Measurements from ENCODE around the gene PGBD5.

Gene PGBD5

GRCh38 chr1:230415405-230416132 is 10.6 kb downstream of the PGBD5 start:
- Histone ChIP-seq H3K9me3 (ENCODE audit: insufficient read depth, low read length) (no peaks in the 10 kb centered on the region), H2AFZ (ENCODE audit: low read depth, low read length) (no peak overlapping the region), H3K36me3 (replicated peaks; ENCODE audit: low read depth, low read length) (no peaks in the 10 kb centered on the region), H3K4me2 (ENCODE audit: low read length) (no peak overlapping the region), H3K27me3 (ENCODE audit: low read depth, low read length) (peaks cover 12% of the 10 kb centered on the region), H3K4me1 (ENCODE audit: low read length) (peaks cover 5% of the 10 kb centered on the region; the same call in 1 of the 2 replicates), H3K79me2 (ENCODE audit: low read length) (no peaks in the 10 kb centered on the region), H3K27ac (ENCODE audit: low read length) (no peak overlapping the region), H3K4me3 (ENCODE audit: low read length) (no peak overlapping the region), H3K9ac (ENCODE audit: low read length) (no peak overlapping the region), H4K20me1 (ENCODE audit: insufficient read depth, low read length) (no peaks in the 10 kb centered on the region)
- TF ChIP-seq CTCF (IDR thresholded peaks at IDR 0.05; ENCODE audit: low read depth, low read length) = no peak
- TF ChIP-seq EZH2phosphoT487 (IDR thresholded peaks at IDR 0.05; ENCODE audit: low read depth) = no peak

- Histone ChIP-seq H2AFZ (ENCODE audit: low read depth, low read length) (no peak overlapping the region), H3K4me2 (ENCODE audit: low read length) (no peak overlapping the region), H3K27ac (ENCODE audit: low read length) (no peak overlapping the region), H3K9ac (ENCODE audit: low read length) (no peak overlapping the region), H4K20me1 (ENCODE audit: insufficient read depth, low read length) (no peaks in the 10 kb centered on the region), H3K79me2 (ENCODE audit: low read length) (no peaks in the 10 kb centered on the region), H3K36me3 (replicated peaks; ENCODE audit: low read depth, low read length) (no peaks in the 10 kb centered on the region), H3K4me1 (ENCODE audit: low read length) (peaks cover 5% of the 10 kb centered on the region; the same call in 1 of the 2 replicates), H3K27me3 (ENCODE audit: low read depth, low read length) (peaks cover 12% of the 10 kb centered on the region), H3K4me3 (ENCODE audit: low read length) (no peak overlapping the region), H3K9me3 (ENCODE audit: insufficient read depth, low read length) (no peaks in the 10 kb centered on the region)
- no peak for TF ChIP-seq EZH2phosphoT487 (IDR thresholded peaks at IDR 0.05; ENCODE audit: low read depth)
- no peak for TF ChIP-seq CTCF (IDR thresholded peaks at IDR 0.05; ENCODE audit: low read depth, low read length)
Observed at GRCh38 chr1:230414694-230415093, 11.4 kb downstream of the PGBD5 start.

DNA sequence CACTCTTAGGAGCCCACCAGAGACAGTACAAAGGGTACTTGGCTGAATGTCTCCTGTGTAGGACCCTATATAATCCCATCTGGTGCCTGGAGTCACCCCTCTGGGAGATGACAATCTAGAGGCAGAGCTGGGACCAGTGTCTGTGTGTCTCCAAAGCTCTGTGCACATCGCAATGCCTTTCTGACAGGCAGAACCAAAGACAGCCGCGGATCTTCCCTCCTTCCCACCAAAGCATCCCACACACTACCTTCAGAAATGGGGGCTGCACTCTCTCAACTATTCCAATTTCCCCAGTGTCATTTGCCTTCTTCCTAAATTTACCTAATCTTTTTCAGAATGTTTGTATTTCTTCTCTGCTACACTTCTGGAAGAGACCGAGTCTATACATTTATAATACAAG is 12.0 kb downstream of the PGBD5 start:
- Histone ChIP-seq H3K9ac (ENCODE audit: low read length) (no peak overlapping the region), H3K4me2 (ENCODE audit: low read length) (no peak overlapping the region), H2AFZ (ENCODE audit: low read depth, low read length) (no peak overlapping the region), H3K27ac (ENCODE audit: low read length) (no peak overlapping the region), H3K79me2 (ENCODE audit: low read length) (no peaks in the 10 kb centered on the region), H3K4me1 (ENCODE audit: low read length) (peaks cover 5% of the 10 kb centered on the region; the same call in 1 of the 2 replicates), H3K36me3 (replicated peaks; ENCODE audit: low read depth, low read length) (no peaks in the 10 kb centered on the region), H4K20me1 (ENCODE audit: insufficient read depth, low read length) (no peaks in the 10 kb centered on the region), H3K27me3 (ENCODE audit: low read depth, low read length) (peaks cover 14% of the 10 kb centered on the region), H3K4me3 (ENCODE audit: low read length) (no peak overlapping the region), H3K9me3 (ENCODE audit: insufficient read depth, low read length) (no peaks in the 10 kb centered on the region)
- TF ChIP-seq EZH2phosphoT487 (IDR thresholded peaks at IDR 0.05; ENCODE audit: low read depth) (no peak), CTCF (IDR thresholded peaks at IDR 0.05; ENCODE audit: low read depth, low read length) (no peak)

GRCh38 chr1:230413061-230413460 is 13.1 kb downstream of the PGBD5 start:
- Histone ChIP-seq H3K27ac (ENCODE audit: low read length) (no peak overlapping the region), H3K4me1 (ENCODE audit: low read length) (peaks cover 5% of the 10 kb centered on the region; the same call in 1 of the 2 replicates), H3K9ac (ENCODE audit: low read length) (no peak overlapping the region), H4K20me1 (ENCODE audit: insufficient read depth, low read length) (no peaks in the 10 kb centered on the region), H3K79me2 (ENCODE audit: low read length) (no peaks in the 10 kb centered on the region), H2AFZ (ENCODE audit: low read depth, low read length) (no peak overlapping the region), H3K4me3 (ENCODE audit: low read length) (no peak overlapping the region), H3K27me3 (ENCODE audit: low read depth, low read length) (peaks cover 19% of the 10 kb centered on the region), H3K4me2 (ENCODE audit: low read length) (no peak overlapping the region), H3K36me3 (replicated peaks; ENCODE audit: low read depth, low read length) (no peaks in the 10 kb centered on the region), H3K9me3 (ENCODE audit: insufficient read depth, low read length) (no peaks in the 10 kb centered on the region)
- TF ChIP-seq EZH2phosphoT487 (IDR thresholded peaks at IDR 0.05; ENCODE audit: low read depth) (no peak), CTCF (IDR thresholded peaks at IDR 0.05; ENCODE audit: low read depth, low read length) (no peak)
